Uterine smooth muscle cell (primary cell): ENCODE measurements around the gene CEPT1. TPM values are rescaled to one million over a fixed set of nuclear protein-coding genes. Genes with fewer than 3 reads are reported as not detected.

ENCODE experiments used
- total RNA-seq: library from RNA; depleted of rRNA; stranded (reverse); fragments of >200 nt; gene quantifications from 2 replicates; pipeline ENCODE4 v1.2.3, GENCODE V29; 2014

Gene CEPT1
- total RNA-seq: 50.5 and 54.7 TPM in 2 replicates

GRCh38 chr1:111139956-111140679, at the start of gene CEPT1, which contains the start of gene DRAM2:
CEPT1 (plus strand) TSS chr1:111140223; CDS start chr1:111147715, 7,492 bp downstream.
DRAM2 (minus strand) TSS chr1:111140093; CDS start chr1:111131554, 8,539 bp downstream.

DNA sequence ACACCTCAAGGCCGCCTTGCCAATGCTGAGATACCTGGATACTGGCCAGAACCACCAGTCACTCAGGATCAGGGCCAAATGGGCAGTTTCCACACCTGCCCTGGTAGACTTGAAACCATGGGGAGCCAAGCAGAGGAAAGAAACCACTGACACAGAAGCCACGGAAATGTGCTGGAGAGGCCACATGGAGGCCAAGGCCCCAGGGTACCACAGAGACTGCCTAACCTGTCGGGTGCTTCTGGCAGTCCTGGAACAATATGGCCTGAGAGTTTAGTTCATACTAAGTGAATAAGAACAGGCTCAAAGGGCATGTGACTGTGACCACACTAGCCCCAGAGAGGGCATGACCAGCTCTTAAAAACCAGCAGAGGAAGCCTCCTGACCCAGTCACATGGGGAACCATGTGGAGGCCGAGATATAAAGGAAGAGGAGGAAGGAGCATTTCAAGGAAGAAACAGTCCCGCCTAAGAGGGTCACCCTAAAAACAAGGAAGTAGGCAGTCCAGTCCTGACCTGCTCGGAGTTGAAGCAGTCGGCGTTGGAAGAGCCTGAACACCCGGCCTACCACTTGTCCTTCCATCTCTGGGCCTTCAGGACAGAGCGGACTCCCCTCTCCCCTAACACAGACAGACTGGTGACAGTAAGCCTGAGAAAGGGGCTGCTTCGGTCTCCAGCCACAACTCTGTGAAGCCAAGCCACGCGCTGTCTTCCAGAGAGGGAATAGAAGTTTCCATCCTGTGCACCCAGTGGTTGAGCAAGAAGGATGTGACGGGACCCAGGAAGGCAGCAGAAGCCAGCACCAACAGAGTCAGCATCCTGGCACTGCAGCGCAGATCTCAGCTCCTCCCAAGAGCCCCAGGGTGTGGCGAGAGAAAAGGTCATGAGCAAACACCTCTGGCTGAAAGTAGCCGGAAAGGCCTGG, 60.1 kb downstream of the CEPT1 start, which contains the start of gene DENND2D:
Gene DENND2D, minus strand, starts transcription at position 766 of the 921 bp plus-strand sequence. Its CDS starts 187 bp downstream, at position 579.

DNA sequence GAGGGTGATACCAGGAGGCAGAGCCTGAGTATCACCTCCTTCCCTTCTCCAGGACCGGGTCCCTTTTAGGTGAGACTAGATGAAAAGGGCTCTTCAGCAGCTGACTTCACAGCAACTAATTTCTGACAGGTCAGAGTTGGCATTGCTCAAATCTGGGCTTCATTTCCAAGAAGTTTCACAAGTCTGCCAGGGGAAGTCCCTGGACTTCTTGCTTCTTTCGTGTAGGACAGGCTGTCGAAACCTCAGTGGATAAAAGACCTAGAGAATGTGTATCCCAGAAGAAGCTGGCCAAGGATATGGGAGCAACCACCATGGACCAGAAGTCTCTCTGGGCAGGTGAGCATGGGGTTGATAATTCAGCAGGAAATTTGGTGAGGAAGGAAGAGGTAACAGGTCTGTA, 87.4 kb downstream of the CEPT1 start, which contains the start of gene CHI3L2:
Gene CHI3L2, plus strand, starts transcription at position 280 of the 400 bp plus-strand sequence. Its CDS starts 17 bp downstream, at position 297.

Other genes starting within 250 kb of the CEPT1 start
- 14.8 and 16.4 TPM in 2 replicates for gene LRIF1, start 176.3 kb upstream of the CEPT1 start, total RNA-seq
- gene DRAM2, start 130 bp upstream of the CEPT1 start, total RNA-seq: 54.8 and 77.1 TPM in 2 replicates
- 1.1 and 1.6 TPM in 2 replicates for gene DENND2D, start 60.4 kb downstream of the CEPT1 start, total RNA-seq
- gene CHI3L2, start 87.5 kb downstream of the CEPT1 start, total RNA-seq: 0.22 and 1.2 TPM in 2 replicates
- not detected in 2 replicates for gene CHIA, start 150.6 kb downstream of the CEPT1 start, total RNA-seq